HG02588 (cell line): Measurements from ENCODE around the gene CSNK1A1L.

Experiments
- ATAC-seq: cut with Tn5 transposase; IDR thresholded peaks from one replicate; pipeline ENCODE4 v1.9.1; 2021; ENCODE audit warnings: mild to moderate bottlenecking, moderate library complexity; ENCODE audit not compliant: unreplicated experiment

CSNK1A1L gene

GRCh38 chr13:37107868-37108267, 2.4 kb upstream of the CSNK1A1L start:
- no peak for ATAC-seq

GRCh38 chr13:37107456-37107855, 2.0 kb upstream of the CSNK1A1L start:
- no peak for ATAC-seq

GRCh38 chr13:37106642-37107041, 1.2 kb upstream of the CSNK1A1L start:
- ATAC-seq, result no peak

- no peak for ATAC-seq
Observed at GRCh38 chr13:37102896-37103295, 2.6 kb downstream of the CSNK1A1L start.

- ATAC-seq, result no peak
Observed at GRCh38 chr13:37101201-37101600, 4.3 kb downstream of the CSNK1A1L start.

- no peak for ATAC-seq
Observed at GRCh38 chr13:37100731-37101130, 4.7 kb downstream of the CSNK1A1L start.

GRCh38 chr13:37097076-37097475, 8.4 kb downstream of the CSNK1A1L start:
- ATAC-seq, result no peak

- ATAC-seq, result no peak
Observed at GRCh38 chr13:37094840-37095239, 10.6 kb downstream of the CSNK1A1L start.

GRCh38 chr13:37094099-37094498, 11.4 kb downstream of the CSNK1A1L start:
- no peak for ATAC-seq

- ATAC-seq, result no peak
Observed at GRCh38 chr13:37091835-37092234, 13.6 kb downstream of the CSNK1A1L start.

GRCh38 chr13:37090912-37091311, 14.6 kb downstream of the CSNK1A1L start:
- ATAC-seq, result no peak

GRCh38 chr13:37089495-37089894, 16.0 kb downstream of the CSNK1A1L start:
- ATAC-seq, result no peak

GRCh38 chr13:37087486-37087885, 18.0 kb downstream of the CSNK1A1L start:
- no peak for ATAC-seq

- no peak for ATAC-seq
Observed at GRCh38 chr13:37085606-37086005, 19.9 kb downstream of the CSNK1A1L start.

GRCh38 chr13:37076818-37077217, 28.6 kb downstream of the CSNK1A1L start:
- ATAC-seq, result no peak

- ATAC-seq, result no peak
Observed at GRCh38 chr13:37075164-37075563, 30.3 kb downstream of the CSNK1A1L start.

- ATAC-seq, result no peak
Observed at GRCh38 chr13:37074703-37075102, 30.8 kb downstream of the CSNK1A1L start.

GRCh38 chr13:37072024-37072423, 33.4 kb downstream of the CSNK1A1L start:
- ATAC-seq, result no peak

GRCh38 chr13:37070956-37071355, 34.5 kb downstream of the CSNK1A1L start:
- no peak for ATAC-seq

- no peak for ATAC-seq
Observed at GRCh38 chr13:37070145-37070695, 35.2 kb downstream of the CSNK1A1L start.

GRCh38 chr13:37069597-37070103, 35.8 kb downstream of the CSNK1A1L start:
- ATAC-seq, result no peak

- no peak for ATAC-seq
Observed at GRCh38 chr13:37068962-37069361, 36.5 kb downstream of the CSNK1A1L start.

GRCh38 chr13:37067874-37068273, 37.6 kb downstream of the CSNK1A1L start:
- ATAC-seq, result no peak
